Limb (tissue), 2 donors: ENCODE data around the gene SFXN2.
"Not testable (repeated sequence)": the region's sequence is repeated elsewhere in the genome, so short reads cannot be mapped to it uniquely, and the experiment has no call there.

Source experiments
- DNase-seq, 2 donors: peaks; one replicate each; pipeline ENCODE4 v3.0.0-alpha.2; 2016; ENCODE audit errors: extremely low spot score in 2 of 2

Gene SFXN2

GRCh38 chr10:102679596-102679995 lies 34.8 kb upstream of the SFXN2 start:
- no peak for DNase-seq

GRCh38 chr10:102681696-102682095 lies 32.7 kb upstream of the SFXN2 start:
- DNase-seq = no peak

GRCh38 chr10:102682416-102682815 lies 32.0 kb upstream of the SFXN2 start:
- no peak for DNase-seq

- no peak for DNase-seq
These were observed 31.5 kb upstream of the SFXN2 start for GRCh38 chr10:102682981-102683380.

- no peak for DNase-seq
These were observed 30.7 kb upstream of the SFXN2 start for GRCh38 chr10:102683736-102684135.

GRCh38 chr10:102691285-102692066 lies 23.0 kb upstream of the SFXN2 start:
- DNase-seq = no peak

GRCh38 chr10:102695401-102695800 lies 19.0 kb upstream of the SFXN2 start:
- not testable (repeated sequence) for DNase-seq

- no peak for DNase-seq
These were observed 17.7 kb upstream of the SFXN2 start for GRCh38 chr10:102696736-102697135.

GRCh38 chr10:102698894-102699293 lies 15.5 kb upstream of the SFXN2 start:
- DNase-seq = no peak

GRCh38 chr10:102701272-102701671 lies 13.2 kb upstream of the SFXN2 start:
- DNase-seq = no peak

GRCh38 chr10:102701796-102702195 lies 12.6 kb upstream of the SFXN2 start:
- DNase-seq = no peak

GRCh38 chr10:102702742-102703141 lies 11.7 kb upstream of the SFXN2 start:
- DNase-seq = no peak

GRCh38 chr10:102704915-102705314 lies 9.5 kb upstream of the SFXN2 start:
- DNase-seq = no peak

GRCh38 chr10:102705531-102705930 lies 8.9 kb upstream of the SFXN2 start:
- no peak for DNase-seq

- no peak for DNase-seq
These were observed 3.8 kb upstream of the SFXN2 start for GRCh38 chr10:102710609-102711008.

GRCh38 chr10:102712089-102712488 lies 2.3 kb upstream of the SFXN2 start:
- DNase-seq = no peak

GRCh38 chr10:102712843-102713538 lies 1.4 kb upstream of the SFXN2 start:
- no peak for DNase-seq

GRCh38 chr10:102713539-102713813 lies 960 bp upstream of the SFXN2 start:
- DNase-seq = peak in 1 of 2 donors; percentile 20

- DNase-seq = peak; percentile 98 to 99
These were observed 419 bp upstream of the SFXN2 start, which contains the start of gene ARL3 for GRCh38 chr10:102713814-102714620. ARL3 (minus strand) TSS chr10:102714397; CDS start chr10:102714275, 122 bp downstream.

GRCh38 chr10:102715880-102716279 lies 1.4 kb downstream of the SFXN2 start:
- DNase-seq = no peak

GRCh38 chr10:102716900-102717565 lies 2.6 kb downstream of the SFXN2 start:
- DNase-seq = not testable (repeated sequence)

- DNase-seq = no peak
These were observed 3.8 kb downstream of the SFXN2 start for GRCh38 chr10:102718220-102718619.
